ENCODE data around the gene MTMR6. TPM values are rescaled to one million over a fixed set of nuclear protein-coding genes. Genes with fewer than 3 reads are reported as not detected.

Gene MTMR6
- total and polyA plus RNA-seq, 9 donors, result 7.3 to 18.0 (median 13.7) TPM

- WGBS, 3 donors, result 93 to 95% (median 93%) methylated on average over 6 of the region's 6 CpGs
- Histone ChIP-seq H3K9me3 (no peaks in the 10 kb centered on the region), H3K4me3 (no peak overlapping the region), H3K4me1 (ENCODE audit: insufficient read depth) (no peaks in the 10 kb centered on the region), H3K36me3 (no peaks in the 10 kb centered on the region), H3K27ac (no peak overlapping the region), H3K27me3 (no peaks in the 10 kb centered on the region)
- intact Hi-C loops (cut with DNase I), result no loop called here
- TF ChIP-seq POLR2A (IDR thresholded peaks at IDR 0.05), result no peak
- TF ChIP-seq, protein P1, sequence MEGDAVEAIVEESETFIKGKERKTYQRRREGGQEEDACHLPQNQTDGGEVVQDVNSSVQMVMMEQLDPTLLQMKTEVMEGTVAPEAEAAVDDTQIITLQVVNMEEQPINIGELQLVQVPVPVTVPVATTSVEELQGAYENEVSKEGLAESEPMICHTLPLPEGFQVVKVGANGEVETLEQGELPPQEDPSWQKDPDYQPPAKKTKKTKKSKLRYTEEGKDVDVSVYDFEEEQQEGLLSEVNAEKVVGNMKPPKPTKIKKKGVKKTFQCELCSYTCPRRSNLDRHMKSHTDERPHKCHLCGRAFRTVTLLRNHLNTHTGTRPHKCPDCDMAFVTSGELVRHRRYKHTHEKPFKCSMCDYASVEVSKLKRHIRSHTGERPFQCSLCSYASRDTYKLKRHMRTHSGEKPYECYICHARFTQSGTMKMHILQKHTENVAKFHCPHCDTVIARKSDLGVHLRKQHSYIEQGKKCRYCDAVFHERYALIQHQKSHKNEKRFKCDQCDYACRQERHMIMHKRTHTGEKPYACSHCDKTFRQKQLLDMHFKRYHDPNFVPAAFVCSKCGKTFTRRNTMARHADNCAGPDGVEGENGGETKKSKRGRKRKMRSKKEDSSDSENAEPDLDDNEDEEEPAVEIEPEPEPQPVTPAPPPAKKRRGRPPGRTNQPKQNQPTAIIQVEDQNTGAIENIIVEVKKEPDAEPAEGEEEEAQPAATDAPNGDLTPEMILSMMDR (IDR thresholded peaks at IDR 0.05), result no peak
- TF ChIP-seq EP300 (IDR thresholded peaks at IDR 0.05), result no peak
- DNase-seq, result no peak
Observed at GRCh38 chr13:25268561-25268960, 18.7 kb downstream of the MTMR6 start.

DNA sequence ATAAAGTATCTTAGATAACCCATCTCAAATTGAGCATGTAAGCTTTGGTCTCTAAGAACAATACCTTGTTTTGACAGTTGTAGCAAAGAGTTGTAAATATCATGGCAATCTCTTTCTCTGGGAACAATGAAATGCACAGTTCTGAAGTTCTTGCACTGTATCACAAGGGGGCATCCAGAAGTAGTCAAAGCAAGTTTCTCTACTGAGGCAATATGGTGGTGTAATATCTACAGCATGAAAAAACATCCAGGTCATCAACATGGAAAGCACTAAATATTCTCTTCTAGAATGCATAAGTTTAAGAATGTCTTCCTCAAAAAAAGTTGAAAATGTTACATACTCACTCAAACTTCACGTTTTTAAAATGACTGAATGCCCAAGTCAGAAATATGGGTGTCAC lies 19.6 kb downstream of the MTMR6 start:
- no peak for DNase-seq
- WGBS, 3 donors, result 84 to 93% (median 87%) methylated on average over 1 of the region's 1 CpG
- intact Hi-C loops (cut with DNase I), result no loop called here
- Histone ChIP-seq H3K4me1 (ENCODE audit: insufficient read depth) (no peaks in the 10 kb centered on the region), H3K36me3 (no peaks in the 10 kb centered on the region), H3K27ac (no peak overlapping the region), H3K4me3 (no peak overlapping the region), H3K9me3 (no peaks in the 10 kb centered on the region), H3K27me3 (no peaks in the 10 kb centered on the region)
- TF ChIP-seq EP300 (IDR thresholded peaks at IDR 0.05), result no peak
- TF ChIP-seq POLR2A (IDR thresholded peaks at IDR 0.05), result no peak
- TF ChIP-seq, protein P1 (IDR thresholded peaks at IDR 0.05), result no peak

- no peak for DNase-seq
- Histone ChIP-seq H3K9me3 (no peaks in the 10 kb centered on the region), H3K27ac (no peak overlapping the region), H3K36me3 (no peaks in the 10 kb centered on the region), H3K27me3 (no peaks in the 10 kb centered on the region), H3K4me1 (ENCODE audit: insufficient read depth) (no peaks in the 10 kb centered on the region), H3K4me3 (no peak overlapping the region)
- intact Hi-C loops (cut with DNase I), result no loop called here
- TF ChIP-seq, protein P1 (IDR thresholded peaks at IDR 0.05), result no peak
- no peak for TF ChIP-seq EP300 (IDR thresholded peaks at IDR 0.05)
- TF ChIP-seq POLR2A (IDR thresholded peaks at IDR 0.05), result no peak
- 90 to 95% (median 94%) methylated on average over 5 of the region's 5 CpGs for WGBS, 3 donors
Observed at GRCh38 chr13:25266706-25267105, 20.6 kb downstream of the MTMR6 start.

- no peaks in the 10 kb centered on the region for H3K27me3 ChIP-seq
- TF ChIP-seq POLR2A (IDR thresholded peaks at IDR 0.05), result no peak
- TF ChIP-seq, protein P1 (IDR thresholded peaks at IDR 0.05), result no peak
- no peak for TF ChIP-seq EP300 (IDR thresholded peaks at IDR 0.05)
- no peaks in the 10 kb centered on the region for H3K36me3 ChIP-seq
- DNase-seq, result no peak
- H3K4me1 ChIP-seq (ENCODE audit: insufficient read depth), result no peaks in the 10 kb centered on the region
- H3K4me3 ChIP-seq, result no peak overlapping the region
- no peak overlapping the region for H3K27ac ChIP-seq
- intact Hi-C loops (cut with DNase I), result no loop called here
- WGBS, 3 donors, result 88 to 90% (median 90%) methylated on average over 4 of the region's 4 CpGs
- H3K9me3 ChIP-seq, result no peaks in the 10 kb centered on the region
Observed at GRCh38 chr13:25262261-25262660, 25.0 kb downstream of the MTMR6 start.
